CD4-positive, alpha-beta T cell treated with Interleukin-15 for 1 hour (primary cell): ENCODE measurements around the gene BHLHA15.

Source experiments
- DNase-seq: peaks from one replicate; pipeline ENCODE4 v3.0.0-alpha.2; 2020

Gene BHLHA15

GRCh38 chr7:98228801-98229200 lies 17.6 kb downstream of the BHLHA15 start:
- no peak for DNase-seq

GRCh38 chr7:98229441-98229840 lies 18.2 kb downstream of the BHLHA15 start:
- no peak for DNase-seq

GRCh38 chr7:98229991-98230745 lies 18.9 kb downstream of the BHLHA15 start:
- no peak for DNase-seq

GRCh38 chr7:98230746-98231471 lies 19.7 kb downstream of the BHLHA15 start:
- no peak for DNase-seq

- DNase-seq: no peak
Measured at GRCh38 chr7:98231493-98232262, 20.4 kb downstream of the BHLHA15 start.

GRCh38 chr7:98232263-98232585 lies 21.0 kb downstream of the BHLHA15 start:
- no peak for DNase-seq

- no peak for DNase-seq
Measured at GRCh38 chr7:98232799-98233198, 21.6 kb downstream of the BHLHA15 start.

- no peak for DNase-seq
Measured at GRCh38 chr7:98233219-98234070, 22.2 kb downstream of the BHLHA15 start.

GRCh38 chr7:98234429-98235147 lies 23.3 kb downstream of the BHLHA15 start:
- no peak for DNase-seq

- DNase-seq: no peak
Measured at GRCh38 chr7:98235901-98236300, 24.7 kb downstream of the BHLHA15 start.

GRCh38 chr7:98236355-98237185 lies 25.3 kb downstream of the BHLHA15 start:
- no peak for DNase-seq

GRCh38 chr7:98238076-98238475 lies 26.8 kb downstream of the BHLHA15 start:
- DNase-seq: no peak

- no peak for DNase-seq
Measured at GRCh38 chr7:98238976-98239375, 27.7 kb downstream of the BHLHA15 start.

GRCh38 chr7:98240961-98241673 lies 29.9 kb downstream of the BHLHA15 start:
- DNase-seq: no peak

GRCh38 chr7:98241674-98242241 lies 30.5 kb downstream of the BHLHA15 start:
- no peak for DNase-seq

GRCh38 chr7:98242342-98242741 lies 31.1 kb downstream of the BHLHA15 start:
- no peak for DNase-seq

- no peak for DNase-seq
Measured at GRCh38 chr7:98242934-98243333, 31.7 kb downstream of the BHLHA15 start.

- no peak for DNase-seq
Measured at GRCh38 chr7:98244871-98245270, 33.6 kb downstream of the BHLHA15 start.

- no peak for DNase-seq
Measured at GRCh38 chr7:98248156-98248555, 36.9 kb downstream of the BHLHA15 start.

- DNase-seq: no peak
Measured at GRCh38 chr7:98249106-98249505, 37.9 kb downstream of the BHLHA15 start.
